Measurements from ENCODE around the gene P2RX2. TPM values are rescaled to one million over a fixed set of nuclear protein-coding genes. Genes with fewer than 3 reads are reported as not detected.

P2RX2 gene
- total and polyA plus RNA-seq, 2 donors (not counting 1 experiment from before 2014, with no cell fraction given) = not detected

DNA sequence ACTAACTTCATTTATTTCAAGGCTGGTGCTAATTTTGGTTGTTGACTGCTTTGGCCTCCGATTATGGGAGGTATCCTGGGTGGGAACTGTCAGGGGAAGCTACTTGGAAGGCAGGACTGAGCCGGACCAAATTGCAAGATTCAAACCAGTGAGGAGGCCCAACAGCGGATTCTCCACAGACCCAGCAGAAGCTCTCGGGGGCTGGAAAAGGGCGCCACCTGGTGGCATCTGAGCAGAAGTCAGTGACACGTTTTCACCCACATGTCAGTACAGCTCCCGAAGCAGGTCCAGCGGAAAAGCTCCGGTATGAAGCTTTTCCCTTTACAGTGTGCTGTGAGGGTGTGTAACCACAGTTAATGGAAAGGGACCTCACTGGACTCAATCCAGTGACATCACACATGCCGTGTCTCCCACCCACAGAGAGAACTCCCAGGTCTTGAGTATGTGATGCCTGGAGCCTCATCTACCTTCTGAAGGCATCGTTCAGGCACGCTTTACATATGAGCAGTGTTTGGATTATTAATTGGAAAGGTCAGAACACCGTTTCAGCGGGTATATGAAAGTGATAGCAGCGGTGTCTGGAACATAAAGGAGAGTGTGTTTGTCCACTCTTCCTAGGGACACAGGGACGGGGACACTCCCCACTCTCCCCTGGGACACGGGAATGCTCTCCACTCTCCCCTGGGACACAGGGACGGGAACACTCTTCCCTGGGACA lies 3.6 kb upstream of the P2RX2 start:
- Histone ChIP-seq H3K36me3 (ENCODE audit: control insufficient read depth, insufficient read depth, low read length) (no peaks in the 10 kb centered on the region), H3K4me1 (ENCODE audit: control insufficient read depth, extremely low read depth, insufficient read depth, low read length) (no peaks in the 10 kb centered on the region), H3K27me3 (ENCODE audit: control insufficient read depth, insufficient read depth, low read length) (peaks cover 39% of the 10 kb centered on the region), H3K27ac (ENCODE audit: insufficient read depth, low read length) (no peak overlapping the region), H3K9me3 (ENCODE audit: control insufficient read depth, insufficient read depth, low read depth, low read length) (no peaks in the 10 kb centered on the region), H2AFZ (ENCODE audit: low read length) (no peak overlapping the region), H3K79me2 (ENCODE audit: control insufficient read depth, insufficient read depth, low read length) (no peaks in the 10 kb centered on the region), H3K4me2 (ENCODE audit: extremely low read depth, insufficient read depth, low read length) (no peak overlapping the region), H3K9ac (ENCODE audit: insufficient read depth, low read length) (no peak overlapping the region), H4K20me1 (ENCODE audit: control insufficient read depth, extremely low read depth, insufficient read depth, low read length) (no peaks in the 10 kb centered on the region), H3K4me3 (replicated peaks in 1 of 4; ENCODE audit: control extremely low read depth in 1 of 4, insufficient read depth in 1 of 4, low read depth in 3 of 4, low read length in 4 of 4) (no peak overlapping the region)
- peak; percentile 66 to 84 for DNase-seq (ENCODE audit: low read depth in 2 of 2)
- TF ChIP-seq EZH2 (IDR thresholded peaks at IDR 0.05; ENCODE audit: low read length, missing control alignments) = peak; percentile 70
- TF ChIP-seq CTCF (conservative IDR thresholded peaks at IDR 0.05 in 1 of 2, IDR thresholded peaks at IDR 0.05 in 1 of 2; ENCODE audit: low read depth in 1 of 2, low read length in 2 of 2) = peak; percentile 82 to 94

DNA sequence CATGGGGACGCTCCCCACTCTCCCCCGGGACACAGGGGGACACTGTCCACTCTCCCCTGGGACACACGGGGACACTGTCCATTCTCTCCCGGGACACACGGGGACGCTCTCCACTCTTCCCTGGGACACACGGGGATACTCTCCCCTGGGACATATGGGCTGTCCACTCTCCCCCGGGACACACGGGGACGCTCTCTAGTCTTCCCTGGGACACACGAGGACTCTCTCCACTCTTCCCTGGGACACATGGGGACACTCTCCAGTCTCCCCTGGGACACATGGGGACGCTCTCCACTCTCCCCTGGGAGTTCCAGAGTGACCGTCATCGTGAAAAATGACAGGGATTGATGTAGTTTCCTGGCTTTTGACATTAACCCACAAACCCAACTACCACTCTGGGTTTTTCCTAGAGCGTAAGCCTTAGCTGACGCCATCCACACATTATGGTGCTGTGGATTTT lies 3.0 kb upstream of the P2RX2 start:
- H3K9me3 ChIP-seq (ENCODE audit: control insufficient read depth, insufficient read depth, low read depth, low read length) = no peaks in the 10 kb centered on the region
- no peak overlapping the region for H3K9ac ChIP-seq (ENCODE audit: insufficient read depth, low read length)
- peaks cover 39% of the 10 kb centered on the region for H3K27me3 ChIP-seq (ENCODE audit: control insufficient read depth, insufficient read depth, low read length)
- H3K4me2 ChIP-seq (ENCODE audit: extremely low read depth, insufficient read depth, low read length) = no peak overlapping the region
- DNase-seq (ENCODE audit: low read depth in 2 of 2) = no peak
- H3K4me1 ChIP-seq (ENCODE audit: control insufficient read depth, extremely low read depth, insufficient read depth, low read length) = no peaks in the 10 kb centered on the region
- no peak overlapping the region for H3K4me3 ChIP-seq (replicated peaks in 1 of 4; ENCODE audit: control extremely low read depth in 1 of 4, insufficient read depth in 1 of 4, low read depth in 3 of 4, low read length in 4 of 4)
- H2AFZ ChIP-seq (ENCODE audit: low read length) = no peak overlapping the region
- no peak overlapping the region for H3K27ac ChIP-seq (ENCODE audit: insufficient read depth, low read length)
- TF ChIP-seq CTCF (conservative IDR thresholded peaks at IDR 0.05 in 1 of 2, IDR thresholded peaks at IDR 0.05 in 1 of 2; ENCODE audit: low read depth in 1 of 2, low read length in 2 of 2) (no peak), EZH2 (IDR thresholded peaks at IDR 0.05; ENCODE audit: low read length, missing control alignments) (no peak)
- H3K79me2 ChIP-seq (ENCODE audit: control insufficient read depth, insufficient read depth, low read length) = no peaks in the 10 kb centered on the region
- H3K36me3 ChIP-seq (ENCODE audit: control insufficient read depth, insufficient read depth, low read length) = no peaks in the 10 kb centered on the region
- H4K20me1 ChIP-seq (ENCODE audit: control insufficient read depth, extremely low read depth, insufficient read depth, low read length) = no peaks in the 10 kb centered on the region

DNA sequence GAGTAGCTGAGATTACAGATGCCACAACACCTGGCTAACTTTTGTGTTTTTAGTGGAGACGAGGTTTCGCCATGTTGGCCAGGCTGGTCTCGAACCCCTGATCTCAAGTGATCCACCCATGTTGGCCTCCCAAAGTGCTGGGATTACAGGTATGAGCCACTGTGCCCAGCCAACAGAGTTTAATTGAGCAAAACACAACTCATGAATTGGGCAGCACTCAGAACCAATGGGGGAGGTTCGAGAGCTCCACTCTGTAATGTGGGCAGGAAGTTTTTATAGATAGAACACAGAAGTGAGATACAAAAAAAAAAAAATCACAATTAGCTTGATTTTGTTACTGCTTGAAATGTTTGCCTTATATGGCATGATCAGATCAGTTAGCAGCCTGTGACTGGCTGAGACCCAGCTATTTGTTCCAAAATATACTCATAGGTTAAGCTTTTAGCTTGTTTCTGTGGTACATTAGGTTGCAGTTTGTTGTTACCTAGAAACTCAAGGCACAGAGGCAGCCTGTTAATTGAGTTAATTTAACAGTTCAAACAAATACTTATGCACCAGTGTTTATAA lies 1.4 kb upstream of the P2RX2 start:
- no peak overlapping the region for H3K27ac ChIP-seq (ENCODE audit: insufficient read depth, low read length)
- H3K4me2 ChIP-seq (ENCODE audit: extremely low read depth, insufficient read depth, low read length) = no peak overlapping the region
- H3K9me3 ChIP-seq (ENCODE audit: control insufficient read depth, insufficient read depth, low read depth, low read length) = no peaks in the 10 kb centered on the region
- H3K9ac ChIP-seq (ENCODE audit: insufficient read depth, low read length) = no peak overlapping the region
- H3K36me3 ChIP-seq (ENCODE audit: control insufficient read depth, insufficient read depth, low read length) = no peaks in the 10 kb centered on the region
- H3K79me2 ChIP-seq (ENCODE audit: control insufficient read depth, insufficient read depth, low read length) = no peaks in the 10 kb centered on the region
- no peak for DNase-seq (ENCODE audit: low read depth in 2 of 2)
- no peak overlapping the region for H3K4me3 ChIP-seq (replicated peaks in 1 of 4; ENCODE audit: control extremely low read depth in 1 of 4, insufficient read depth in 1 of 4, low read depth in 3 of 4, low read length in 4 of 4)
- peaks cover 39% of the 10 kb centered on the region for H3K27me3 ChIP-seq (ENCODE audit: control insufficient read depth, insufficient read depth, low read length)
- no peak overlapping the region for H2AFZ ChIP-seq (ENCODE audit: low read length)
- H4K20me1 ChIP-seq (ENCODE audit: control insufficient read depth, extremely low read depth, insufficient read depth, low read length) = no peaks in the 10 kb centered on the region
- peaks cover 1% of the 10 kb centered on the region for H3K4me1 ChIP-seq (ENCODE audit: control insufficient read depth, extremely low read depth, insufficient read depth, low read length)
- no peak for TF ChIP-seq EZH2 (IDR thresholded peaks at IDR 0.05; ENCODE audit: low read length, missing control alignments)
- TF ChIP-seq CTCF (conservative IDR thresholded peaks at IDR 0.05 in 1 of 2, IDR thresholded peaks at IDR 0.05 in 1 of 2; ENCODE audit: low read depth in 1 of 2, low read length in 2 of 2) = no peak

Measured in fibroblast of lung (primary cell).